ENCODE data around the gene TIAM2.
"Not testable (repeated sequence)": the region's sequence is repeated elsewhere in the genome, so short reads cannot be mapped to it uniquely, and the experiment has no call there.

TIAM2 gene

GRCh38 chr6:155093430-155093829 is 98.3 kb downstream of the TIAM2 start:
- Mint-ChIP-seq H3K4me1 (ENCODE audit: low read depth) (peaks cover 9% of the 10 kb centered on the region), H3K4me3 (no peak overlapping the region), H3K36me3 (ENCODE audit: low read depth) (no peaks in the 10 kb centered on the region), H3K27me3 (no peaks in the 10 kb centered on the region), H3K27ac (no peak overlapping the region), H3K9me3 (no peaks in the 10 kb centered on the region)
- intact Hi-C loops (cut with micrococcal nuclease): no loop called here

- Mint-ChIP-seq H3K36me3 (ENCODE audit: low read depth) (no peaks in the 10 kb centered on the region), H3K4me3 (no peak overlapping the region), H3K27ac (no peak overlapping the region), H3K4me1 (ENCODE audit: low read depth) (peaks cover 4% of the 10 kb centered on the region), H3K9me3 (no peaks in the 10 kb centered on the region), H3K27me3 (no peaks in the 10 kb centered on the region)
- intact Hi-C loops (cut with micrococcal nuclease): no loop called here
These were observed 105.0 kb downstream of the TIAM2 start for GRCh38 chr6:155100087-155100486.

- intact Hi-C loops (cut with micrococcal nuclease): no loop called here
- no peaks in the 10 kb centered on the region for H3K4me1 Mint-ChIP-seq (ENCODE audit: low read depth)
- H3K27ac Mint-ChIP-seq: no peak overlapping the region
- no peaks in the 10 kb centered on the region for H3K27me3 Mint-ChIP-seq
- H3K9me3 Mint-ChIP-seq: no peaks in the 10 kb centered on the region
- H3K4me3 Mint-ChIP-seq: no peak overlapping the region
- H3K36me3 Mint-ChIP-seq (ENCODE audit: low read depth): no peaks in the 10 kb centered on the region
These were observed 105.5 kb downstream of the TIAM2 start for GRCh38 chr6:155100591-155100990.

- H3K4me3 Mint-ChIP-seq; H3K9me3 Mint-ChIP-seq; H3K4me1 Mint-ChIP-seq (ENCODE audit: low read depth); H3K27ac Mint-ChIP-seq; intact Hi-C loops (cut with micrococcal nuclease); H3K36me3 Mint-ChIP-seq (ENCODE audit: low read depth): not testable (repeated sequence)
- H3K27me3 Mint-ChIP-seq: peaks cover 11% of the 10 kb centered on the region
These were observed 108.0 kb downstream of the TIAM2 start for GRCh38 chr6:155103083-155103645.

GRCh38 chr6:155103816-155104366 is 108.8 kb downstream of the TIAM2 start:
- H3K36me3 Mint-ChIP-seq (ENCODE audit: low read depth): no peaks in the 10 kb centered on the region
- H3K27ac Mint-ChIP-seq: no peak overlapping the region
- no peaks in the 10 kb centered on the region for H3K9me3 Mint-ChIP-seq

GRCh38 chr6:155106456-155107115 is 111.5 kb downstream of the TIAM2 start:
- H3K4me3 Mint-ChIP-seq: no peak overlapping the region
- H3K9me3 Mint-ChIP-seq: no peaks in the 10 kb centered on the region
- no peaks in the 10 kb centered on the region for H3K36me3 Mint-ChIP-seq (ENCODE audit: low read depth)
- intact Hi-C loops (cut with micrococcal nuclease): no loop called here
- H3K4me1 Mint-ChIP-seq (ENCODE audit: low read depth): no peaks in the 10 kb centered on the region
- no peak overlapping the region for H3K27ac Mint-ChIP-seq
- H3K27me3 Mint-ChIP-seq: peaks cover 12% of the 10 kb centered on the region

More at GRCh38 chr6:155103816-155104366, 108.8 kb downstream of the TIAM2 start:
- H3K27me3 Mint-ChIP-seq: peaks cover 11% of the 10 kb centered on the region
- intact Hi-C loops (cut with micrococcal nuclease): no loop called here
- no peak overlapping the region for H3K4me3 Mint-ChIP-seq
- H3K4me1 Mint-ChIP-seq (ENCODE audit: low read depth): no peaks in the 10 kb centered on the region

- Mint-ChIP-seq H3K36me3 (ENCODE audit: low read depth) (no peaks in the 10 kb centered on the region), H3K27me3 (peaks cover 16% of the 10 kb centered on the region), H3K4me1 (ENCODE audit: low read depth) (no peaks in the 10 kb centered on the region), H3K27ac (no peak overlapping the region), H3K9me3 (no peaks in the 10 kb centered on the region), H3K4me3 (no peak overlapping the region)
- intact Hi-C loops (cut with micrococcal nuclease): no loop called here
These were observed 112.4 kb downstream of the TIAM2 start for GRCh38 chr6:155107432-155108069.

GRCh38 chr6:155108070-155108820 is 113.1 kb downstream of the TIAM2 start:
- intact Hi-C loops (cut with micrococcal nuclease): no loop called here
- Mint-ChIP-seq H3K36me3 (ENCODE audit: low read depth) (no peaks in the 10 kb centered on the region), H3K4me1 (ENCODE audit: low read depth) (no peaks in the 10 kb centered on the region), H3K9me3 (no peaks in the 10 kb centered on the region), H3K27ac (no peak overlapping the region), H3K27me3 (peaks cover 21% of the 10 kb centered on the region), H3K4me3 (no peak overlapping the region)

GRCh38 chr6:155110721-155111120 is 115.6 kb downstream of the TIAM2 start:
- H3K9me3 Mint-ChIP-seq: no peaks in the 10 kb centered on the region
- intact Hi-C loops (cut with micrococcal nuclease): no loop called here
- H3K4me3 Mint-ChIP-seq: no peak overlapping the region
- H3K27ac Mint-ChIP-seq: no peak overlapping the region
- no peaks in the 10 kb centered on the region for H3K36me3 Mint-ChIP-seq (ENCODE audit: low read depth)
- no peaks in the 10 kb centered on the region for H3K4me1 Mint-ChIP-seq (ENCODE audit: low read depth)
- peaks cover 21% of the 10 kb centered on the region for H3K27me3 Mint-ChIP-seq

GRCh38 chr6:155112757-155113156 is 117.6 kb downstream of the TIAM2 start:
- intact Hi-C loops (cut with micrococcal nuclease): no loop called here
- Mint-ChIP-seq H3K36me3 (ENCODE audit: low read depth) (no peaks in the 10 kb centered on the region), H3K4me1 (ENCODE audit: low read depth) (no peaks in the 10 kb centered on the region), H3K27ac (no peak overlapping the region), H3K9me3 (no peaks in the 10 kb centered on the region), H3K4me3 (no peak overlapping the region), H3K27me3 (peaks cover 14% of the 10 kb centered on the region)

GRCh38 chr6:155115893-155116570 is 120.9 kb downstream of the TIAM2 start:
- no peaks in the 10 kb centered on the region for H3K9me3 Mint-ChIP-seq
- peaks cover 9% of the 10 kb centered on the region for H3K27me3 Mint-ChIP-seq
- H3K4me3 Mint-ChIP-seq: no peak overlapping the region
- no peak overlapping the region for H3K27ac Mint-ChIP-seq
- intact Hi-C loops (cut with micrococcal nuclease): no loop called here
- H3K36me3 Mint-ChIP-seq (ENCODE audit: low read depth): no peaks in the 10 kb centered on the region
- no peaks in the 10 kb centered on the region for H3K4me1 Mint-ChIP-seq (ENCODE audit: low read depth)

GRCh38 chr6:155116571-155116910 is 121.4 kb downstream of the TIAM2 start:
- H3K9me3 Mint-ChIP-seq: no peaks in the 10 kb centered on the region
- H3K27me3 Mint-ChIP-seq: peaks cover 10% of the 10 kb centered on the region
- no peaks in the 10 kb centered on the region for H3K36me3 Mint-ChIP-seq (ENCODE audit: low read depth)
- no peak overlapping the region for H3K27ac Mint-ChIP-seq
- intact Hi-C loops (cut with micrococcal nuclease): no loop called here
- H3K4me1 Mint-ChIP-seq (ENCODE audit: low read depth): peaks cover 1% of the 10 kb centered on the region
- H3K4me3 Mint-ChIP-seq: no peak overlapping the region

- intact Hi-C loops (cut with micrococcal nuclease): no loop called here
- H3K27me3 Mint-ChIP-seq: peaks cover 13% of the 10 kb centered on the region
- peaks cover 6% of the 10 kb centered on the region for H3K4me1 Mint-ChIP-seq (ENCODE audit: low read depth)
- H3K4me3 Mint-ChIP-seq: no peak overlapping the region
- no peaks in the 10 kb centered on the region for H3K9me3 Mint-ChIP-seq
- H3K36me3 Mint-ChIP-seq (ENCODE audit: low read depth): no peaks in the 10 kb centered on the region
- no peak overlapping the region for H3K27ac Mint-ChIP-seq
These were observed 122.1 kb downstream of the TIAM2 start for GRCh38 chr6:155117256-155117655.
